GM18499 (cell line): ENCODE measurements around the gene PPP1R8.
A peak's percentile ranks its signal among the peaks of the same experiment; 100 is the strongest.

ENCODE experiments used
- ATAC-seq: cut with Tn5 transposase; IDR thresholded peaks from one replicate; pipeline ENCODE4 v1.9.1; 2021; ENCODE audit warnings: moderate number of reproducible peaks; ENCODE audit not compliant: insufficient read depth, unreplicated experiment

The PPP1R8 gene

DNA sequence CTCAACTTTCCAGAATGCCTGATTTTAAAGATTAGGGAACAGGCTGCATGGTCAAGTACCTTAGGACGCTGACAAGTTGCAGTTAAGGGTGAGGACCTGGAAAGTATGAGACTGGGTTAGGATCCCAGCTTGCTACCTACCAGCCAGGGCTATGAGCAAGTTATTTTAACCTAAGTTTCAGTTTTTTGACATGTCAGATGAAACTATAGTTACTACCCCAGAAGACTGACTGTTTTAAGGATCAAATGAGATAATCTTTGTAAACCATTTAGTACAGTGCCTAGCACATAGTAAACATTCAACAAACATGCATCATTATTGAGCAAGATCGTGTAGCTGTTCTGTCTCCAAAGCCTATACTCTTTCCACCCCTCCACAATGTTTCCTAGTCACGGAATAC, 56.2 kb downstream of the PPP1R8 start:
- ATAC-seq: no peak

DNA sequence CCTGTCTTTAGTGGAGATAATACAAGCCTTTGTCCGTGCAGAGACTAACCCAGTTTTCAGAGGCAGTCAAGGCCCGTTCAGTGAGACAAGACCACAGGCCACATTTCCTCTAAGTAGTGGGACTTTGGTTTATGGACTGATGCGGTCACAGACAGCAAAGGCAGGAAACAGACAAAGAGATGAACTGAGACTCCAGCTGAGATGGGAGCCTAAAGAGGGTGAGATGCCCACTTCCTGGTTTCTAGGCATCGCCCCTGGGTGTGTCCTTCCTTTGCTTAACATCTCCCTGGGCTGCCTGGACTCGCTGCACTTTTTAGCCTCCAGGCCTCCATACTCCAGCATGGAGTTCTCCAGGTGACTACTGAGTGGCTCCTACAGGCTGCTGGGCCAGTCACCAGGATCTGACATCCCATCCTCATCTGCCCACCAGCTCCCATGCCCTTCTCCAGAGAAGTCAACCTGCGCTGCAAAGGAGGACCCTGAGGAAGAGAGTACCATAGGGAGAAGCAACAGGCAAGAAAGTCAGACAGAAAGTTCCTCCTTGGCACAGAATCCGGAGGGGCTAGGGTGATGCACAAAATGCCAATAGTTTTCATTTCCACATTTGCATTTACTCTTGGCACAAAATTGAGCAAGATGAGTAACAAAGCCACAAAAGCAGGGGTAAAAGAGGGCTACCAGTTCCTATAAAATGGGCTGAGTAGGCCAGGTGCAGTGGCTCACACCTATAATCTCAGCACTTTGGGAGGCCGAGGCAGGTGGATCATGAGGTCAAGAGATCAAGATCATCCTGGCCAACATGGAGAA, 56.8 kb downstream of the PPP1R8 start:
- no peak for ATAC-seq

DNA sequence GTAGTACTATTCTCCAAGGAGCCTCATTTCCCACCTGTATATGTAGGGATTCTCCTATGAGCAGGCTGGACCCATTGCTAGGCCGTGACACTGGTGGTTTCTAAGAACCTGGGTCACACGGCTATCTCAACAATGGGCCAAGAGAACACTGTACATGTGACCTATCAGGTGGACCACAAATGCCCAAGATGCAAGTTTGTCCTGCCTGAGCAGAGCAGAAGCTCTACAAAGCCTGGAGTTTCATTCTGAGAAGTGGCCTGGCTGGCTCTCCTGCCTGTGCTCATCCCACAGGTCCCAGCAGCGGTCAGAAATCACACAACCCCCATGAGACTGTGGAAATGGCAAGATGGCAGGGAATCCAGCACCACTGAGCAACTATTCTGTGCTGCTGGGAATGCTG, 58.9 kb downstream of the PPP1R8 start:
- no peak for ATAC-seq

DNA sequence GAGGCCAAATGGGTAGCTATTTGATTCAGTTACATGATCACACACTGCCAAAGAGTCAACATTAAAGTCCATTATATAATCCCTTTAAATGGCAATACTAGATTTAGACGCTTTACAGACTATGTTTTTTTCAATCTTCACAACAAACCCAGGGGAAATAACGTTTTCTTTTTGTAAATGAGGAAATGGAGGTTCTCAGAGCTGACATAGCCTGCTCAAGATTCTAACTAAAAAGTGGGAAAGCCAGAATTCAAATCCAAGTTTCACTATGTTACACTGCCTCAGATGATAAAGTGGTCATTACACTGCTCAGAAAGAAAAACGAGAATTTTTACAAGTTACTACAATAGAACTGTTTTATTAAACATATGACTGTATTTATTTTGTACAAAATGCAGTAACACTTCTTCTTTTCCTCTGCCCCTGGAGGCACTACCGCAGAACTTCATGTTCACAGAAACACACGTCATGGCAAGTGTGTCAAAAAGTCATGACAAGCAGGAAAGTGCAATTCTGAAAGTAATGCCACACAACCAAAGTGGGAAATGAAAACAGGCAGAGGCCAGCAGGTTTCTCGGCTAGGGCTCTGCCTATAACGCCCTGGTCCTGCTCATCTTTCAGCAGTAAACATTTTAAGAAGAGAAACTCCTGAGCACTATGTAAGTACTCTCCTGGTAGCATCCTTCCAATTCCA, 60.8 kb downstream of the PPP1R8 start:
- ATAC-seq: peak; percentile 42

DNA sequence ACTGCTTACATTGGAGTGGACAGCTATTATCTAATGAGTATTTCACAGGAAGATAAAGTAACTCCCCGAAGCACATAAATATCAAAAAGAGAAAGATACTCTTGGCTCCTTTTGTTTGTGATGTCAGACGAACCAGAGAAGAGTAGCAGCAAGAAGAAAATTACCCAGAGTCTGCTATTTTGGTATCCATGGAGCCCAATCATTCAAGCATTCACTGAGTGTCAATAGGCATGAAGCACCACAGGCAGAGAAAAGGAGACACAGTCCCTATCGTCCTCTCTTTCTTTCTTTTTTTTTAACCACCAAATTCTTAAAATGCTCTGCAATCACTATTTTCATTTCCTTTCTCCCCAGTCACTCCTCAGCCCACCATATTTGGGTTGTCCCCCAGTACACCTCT, 63.9 kb downstream of the PPP1R8 start:
- no peak for ATAC-seq
